ENCODE measurements around the gene DLGAP4. TPM values are rescaled to one million over a fixed set of nuclear protein-coding genes. Genes with fewer than 3 reads are reported as not detected.

Gene DLGAP4
- total and polyA plus RNA-seq, 2 donors, result 7.7 to 28.2 TPM

- 95% methylated on average over 4 of the region's 4 CpGs for WGBS
- Histone ChIP-seq H3K4me1 (ENCODE audit: control insufficient read depth in 2 of 2, insufficient read depth in 2 of 2, low read length in 2 of 2) (no peaks in the 10 kb centered on the region), H3K9me3 (ENCODE audit: control insufficient read depth in 2 of 2, insufficient read depth in 1 of 2, low read length in 1 of 2) (no peaks in the 10 kb centered on the region), H3K27ac (ENCODE audit: low read depth in 1 of 2, low read length in 1 of 2) (no peak overlapping the region), H3K4me3 (ENCODE audit: low read length in 2 of 2) (no peak overlapping the region), H3K27me3 (ENCODE audit: control insufficient read depth in 2 of 2, insufficient read depth in 1 of 2, low read length in 1 of 2) (peaks cover 0 to 8% of the 10 kb centered on the region in 2 donors), H3K36me3 (ENCODE audit: control insufficient read depth in 2 of 2, insufficient read depth in 2 of 2, low read length in 1 of 2) (no peaks in the 10 kb centered on the region)
- no peak for DNase-seq (ENCODE audit: low read depth in 6 of 9, low spot score in 9 of 9)
Observed at GRCh38 chr20:36367370-36367745, 61.2 kb downstream of the DLGAP4 start.

DNA sequence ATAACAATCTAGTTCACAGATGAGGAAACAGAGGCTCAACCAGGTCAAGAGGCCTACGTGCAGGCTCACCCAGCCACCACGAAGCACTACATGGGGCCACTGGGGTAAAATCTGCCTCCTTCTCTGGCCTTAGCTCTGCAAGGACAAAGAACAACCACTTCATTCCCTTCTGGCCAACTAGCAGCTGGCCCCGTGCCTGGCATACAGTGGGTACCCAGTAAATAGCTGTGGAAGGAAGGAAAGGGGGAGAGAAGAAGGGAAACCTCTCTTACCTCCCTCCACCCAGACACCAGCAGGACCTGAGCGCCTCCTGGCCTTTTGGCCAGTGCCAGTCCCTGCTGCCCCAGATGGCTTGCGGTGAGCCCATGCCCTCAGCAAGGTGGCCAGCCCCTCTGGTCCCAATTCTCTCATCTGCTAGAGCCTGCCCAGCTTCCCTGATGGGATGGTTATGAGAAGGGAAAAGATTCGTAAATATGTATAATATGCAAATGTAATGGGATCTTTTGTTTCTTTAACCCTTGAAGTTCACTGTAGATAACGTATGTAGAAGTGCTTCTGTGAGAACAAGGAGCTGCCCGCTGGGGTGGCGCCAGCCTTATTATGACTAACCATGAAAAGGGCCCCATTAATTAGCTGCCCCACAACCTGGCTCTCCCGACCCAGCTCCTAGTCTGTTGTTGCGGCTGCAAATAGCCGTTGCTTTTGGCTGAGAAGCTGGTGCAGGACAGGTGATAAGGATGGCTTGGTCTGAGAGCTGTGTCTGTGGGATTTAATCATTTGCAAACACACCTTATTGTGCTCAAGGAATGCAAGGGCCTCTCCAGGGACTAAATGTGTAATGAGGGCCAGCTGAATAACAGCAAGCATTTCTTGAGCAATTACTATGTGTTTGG, 62.0 kb downstream of the DLGAP4 start:
- Histone ChIP-seq H3K27me3 (ENCODE audit: control insufficient read depth in 2 of 2, insufficient read depth in 1 of 2, low read length in 1 of 2) (peaks cover 0 to 6% of the 10 kb centered on the region in 2 donors), H3K4me3 (ENCODE audit: low read length in 2 of 2) (no peak overlapping the region), H3K36me3 (ENCODE audit: control insufficient read depth in 2 of 2, insufficient read depth in 2 of 2, low read length in 1 of 2) (no peaks in the 10 kb centered on the region), H3K27ac (ENCODE audit: low read depth in 1 of 2, low read length in 1 of 2) (no peak overlapping the region), H3K9me3 (ENCODE audit: control insufficient read depth in 2 of 2, insufficient read depth in 1 of 2, low read length in 1 of 2) (no peaks in the 10 kb centered on the region), H3K4me1 (ENCODE audit: control insufficient read depth in 2 of 2, insufficient read depth in 2 of 2, low read length in 2 of 2) (no peaks in the 10 kb centered on the region)
- WGBS, result 72% methylated on average over 12 of the region's 12 CpGs
- DNase-seq (ENCODE audit: low read depth in 6 of 9, low spot score in 9 of 9), result no peak

- WGBS, result 87% methylated on average over 14 of the region's 14 CpGs
- Histone ChIP-seq H3K4me3 (ENCODE audit: low read length in 2 of 2) (no peak overlapping the region), H3K27ac (ENCODE audit: low read depth in 1 of 2, low read length in 1 of 2) (no peak overlapping the region), H3K27me3 (ENCODE audit: control insufficient read depth in 2 of 2, insufficient read depth in 1 of 2, low read length in 1 of 2) (peaks cover 0 to 5% of the 10 kb centered on the region in 2 donors), H3K36me3 (ENCODE audit: control insufficient read depth in 2 of 2, insufficient read depth in 2 of 2, low read length in 1 of 2) (no peaks in the 10 kb centered on the region), H3K4me1 (ENCODE audit: control insufficient read depth in 2 of 2, insufficient read depth in 2 of 2, low read length in 2 of 2) (no peaks in the 10 kb centered on the region), H3K9me3 (ENCODE audit: control insufficient read depth in 2 of 2, insufficient read depth in 1 of 2, low read length in 1 of 2) (no peaks in the 10 kb centered on the region)
- no peak for DNase-seq (ENCODE audit: low read depth in 6 of 9, low spot score in 9 of 9)
Observed at GRCh38 chr20:36368869-36369268, 62.7 kb downstream of the DLGAP4 start.

DNA sequence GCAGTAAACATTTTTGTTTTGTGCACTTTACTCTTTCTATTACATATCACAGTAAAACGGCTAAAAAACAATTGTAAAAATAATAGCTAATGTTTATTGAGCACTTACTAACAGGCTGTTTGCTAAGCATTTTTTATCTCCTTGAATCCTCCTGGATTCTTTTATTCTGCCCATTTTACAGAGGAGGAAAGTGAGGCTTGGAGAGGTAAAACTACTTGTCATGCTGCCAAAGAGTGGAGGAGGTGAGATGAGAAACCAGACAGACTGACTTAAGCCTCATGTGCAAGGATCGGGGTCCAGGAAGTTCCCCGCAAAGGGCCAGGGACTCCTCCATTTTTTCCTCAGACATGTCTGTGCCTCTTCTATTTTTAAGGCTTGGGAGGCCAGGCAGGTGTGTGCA, 63.6 kb downstream of the DLGAP4 start:
- no peaks in the 10 kb centered on the region for H3K9me3 ChIP-seq (ENCODE audit: control insufficient read depth in 2 of 2, insufficient read depth in 1 of 2, low read length in 1 of 2)
- no peaks in the 10 kb centered on the region for H3K36me3 ChIP-seq (ENCODE audit: control insufficient read depth in 2 of 2, insufficient read depth in 2 of 2, low read length in 1 of 2)
- H3K4me3 ChIP-seq (ENCODE audit: low read length in 2 of 2), result no peak overlapping the region
- no peak for DNase-seq (ENCODE audit: low read depth in 6 of 9, low spot score in 9 of 9)
- H3K4me1 ChIP-seq (ENCODE audit: control insufficient read depth in 2 of 2, insufficient read depth in 2 of 2, low read length in 2 of 2), result no peaks in the 10 kb centered on the region
- no peak overlapping the region for H3K27ac ChIP-seq (ENCODE audit: low read depth in 1 of 2, low read length in 1 of 2)
- H3K27me3 ChIP-seq (ENCODE audit: control insufficient read depth in 2 of 2, insufficient read depth in 1 of 2, low read length in 1 of 2), result peaks cover 0 to 5% of the 10 kb centered on the region in 2 donors
- 91% methylated on average over 3 of the region's 3 CpGs for WGBS

DNA sequence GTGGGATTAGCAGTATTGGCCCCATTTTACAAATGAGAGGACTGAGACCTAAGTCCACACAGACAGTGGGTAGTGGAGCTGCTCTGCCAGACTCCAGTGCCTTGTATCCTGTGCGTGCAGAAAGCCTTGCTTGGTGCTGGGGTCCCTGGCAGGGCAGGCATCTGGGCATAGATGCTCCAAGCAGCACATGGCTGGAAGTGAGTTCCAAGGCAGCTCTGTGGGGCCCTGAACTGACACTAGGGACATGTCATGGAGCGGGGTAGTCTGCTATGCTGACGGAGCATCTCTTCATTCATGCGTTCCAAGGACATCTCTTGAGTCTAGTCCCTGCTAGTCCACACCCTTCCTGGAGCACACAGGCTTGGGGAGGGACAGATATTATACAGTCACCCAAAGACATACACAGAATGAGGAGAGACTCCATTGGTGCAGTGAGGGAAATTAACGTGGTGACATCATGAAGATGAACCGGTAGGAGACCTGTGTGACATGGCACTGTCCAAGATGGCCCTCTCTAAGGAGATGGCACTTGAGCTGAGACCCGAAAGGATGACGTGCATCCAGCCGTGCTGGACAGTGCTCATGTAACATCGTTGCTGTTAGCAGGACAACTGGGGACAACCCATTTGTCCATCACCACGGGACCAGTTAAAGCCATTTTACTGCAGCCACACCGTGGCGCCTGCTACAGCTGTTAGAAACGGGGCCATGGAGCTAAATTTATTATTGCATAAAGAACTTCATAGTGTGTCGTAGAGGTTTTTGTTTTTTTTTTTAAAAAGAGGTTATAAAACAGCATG, 65.1 kb downstream of the DLGAP4 start:
- DNase-seq (ENCODE audit: low read depth in 6 of 9, low spot score in 9 of 9), result no peak
- H3K27me3 ChIP-seq (ENCODE audit: control insufficient read depth in 2 of 2, insufficient read depth in 1 of 2, low read length in 1 of 2), result peaks cover 0 to 5% of the 10 kb centered on the region in 2 donors
- no peak overlapping the region for H3K27ac ChIP-seq (ENCODE audit: low read depth in 1 of 2, low read length in 1 of 2)
- no peak overlapping the region for H3K4me3 ChIP-seq (ENCODE audit: low read length in 2 of 2)
- no peaks in the 10 kb centered on the region for H3K9me3 ChIP-seq (ENCODE audit: control insufficient read depth in 2 of 2, insufficient read depth in 1 of 2, low read length in 1 of 2)
- no peaks in the 10 kb centered on the region for H3K4me1 ChIP-seq (ENCODE audit: control insufficient read depth in 2 of 2, insufficient read depth in 2 of 2, low read length in 2 of 2)
- H3K36me3 ChIP-seq (ENCODE audit: control insufficient read depth in 2 of 2, insufficient read depth in 2 of 2, low read length in 1 of 2), result no peaks in the 10 kb centered on the region
- WGBS, result 86% methylated on average over 15 of the region's 15 CpGs

- H3K36me3 ChIP-seq (ENCODE audit: control insufficient read depth in 2 of 2, insufficient read depth in 2 of 2, low read length in 1 of 2), result no peaks in the 10 kb centered on the region
- H3K27ac ChIP-seq (ENCODE audit: low read depth in 1 of 2, low read length in 1 of 2), result no peak overlapping the region
- no peak for DNase-seq (ENCODE audit: low read depth in 6 of 9, low spot score in 9 of 9)
- peaks cover 0 to 8% of the 10 kb centered on the region in 2 donors for H3K27me3 ChIP-seq (ENCODE audit: control insufficient read depth in 2 of 2, insufficient read depth in 1 of 2, low read length in 1 of 2)
- H3K9me3 ChIP-seq (ENCODE audit: control insufficient read depth in 2 of 2, insufficient read depth in 1 of 2, low read length in 1 of 2), result no peaks in the 10 kb centered on the region
- 68% methylated on average over 7 of the region's 7 CpGs for WGBS
- no peak overlapping the region for H3K4me3 ChIP-seq (ENCODE audit: low read length in 2 of 2)
- H3K4me1 ChIP-seq (ENCODE audit: control insufficient read depth in 2 of 2, insufficient read depth in 2 of 2, low read length in 2 of 2), result no peaks in the 10 kb centered on the region
Observed at GRCh38 chr20:36372666-36373065, 66.5 kb downstream of the DLGAP4 start.

GRCh38 chr20:36373089-36373488, 67.0 kb downstream of the DLGAP4 start:
- H3K4me1 ChIP-seq (ENCODE audit: control insufficient read depth in 2 of 2, insufficient read depth in 2 of 2, low read length in 2 of 2), result no peaks in the 10 kb centered on the region
- no peak overlapping the region for H3K4me3 ChIP-seq (ENCODE audit: low read length in 2 of 2)
- 86% methylated on average over 1 of the region's 1 CpG for WGBS
- H3K9me3 ChIP-seq (ENCODE audit: control insufficient read depth in 2 of 2, insufficient read depth in 1 of 2, low read length in 1 of 2), result no peaks in the 10 kb centered on the region
- no peak overlapping the region for H3K27ac ChIP-seq (ENCODE audit: low read depth in 1 of 2, low read length in 1 of 2)
- H3K36me3 ChIP-seq (ENCODE audit: control insufficient read depth in 2 of 2, insufficient read depth in 2 of 2, low read length in 1 of 2), result no peaks in the 10 kb centered on the region
- DNase-seq (ENCODE audit: low read depth in 6 of 9, low spot score in 9 of 9), result no peak
- H3K27me3 ChIP-seq (ENCODE audit: control insufficient read depth in 2 of 2, insufficient read depth in 1 of 2, low read length in 1 of 2), result peaks cover 0 to 8% of the 10 kb centered on the region in 2 donors

GRCh38 chr20:36374995-36375394, 68.9 kb downstream of the DLGAP4 start:
- no peak for DNase-seq (ENCODE audit: low read depth in 6 of 9, low spot score in 9 of 9)
- WGBS, result 77% methylated on average over 4 of the region's 4 CpGs
- Histone ChIP-seq H3K4me1 (ENCODE audit: control insufficient read depth in 2 of 2, insufficient read depth in 2 of 2, low read length in 2 of 2) (no peaks in the 10 kb centered on the region), H3K4me3 (ENCODE audit: low read length in 2 of 2) (no peak overlapping the region), H3K27ac (ENCODE audit: low read depth in 1 of 2, low read length in 1 of 2) (no peak overlapping the region), H3K36me3 (ENCODE audit: control insufficient read depth in 2 of 2, insufficient read depth in 2 of 2, low read length in 1 of 2) (no peaks in the 10 kb centered on the region), H3K9me3 (ENCODE audit: control insufficient read depth in 2 of 2, insufficient read depth in 1 of 2, low read length in 1 of 2) (no peaks in the 10 kb centered on the region), H3K27me3 (ENCODE audit: control insufficient read depth in 2 of 2, insufficient read depth in 1 of 2, low read length in 1 of 2) (peaks cover 0 to 6% of the 10 kb centered on the region in 2 donors)

Measured in thymus (tissue), 11 donors.